ENCODE measurements around the gene PLXNB2. TPM values are rescaled to one million over a fixed set of nuclear protein-coding genes. Genes with fewer than 3 reads are reported as not detected.
A peak's percentile ranks its signal among the peaks of the same experiment; 100 is the strongest.

The PLXNB2 gene
- total RNA-seq, 1 donor from 2014 or later: 346 TPM

GRCh38 chr22:50302041-50302541 lies 5.4 kb downstream of the PLXNB2 start:
- no peak for DNase-seq (ENCODE audit: low spot score)
- Mint-ChIP-seq H3K27me3 (ENCODE audit: low read depth) (no peaks in the 10 kb centered on the region), H3K4me3 (ENCODE audit: unreplicated experiment) (no peak overlapping the region), H3K36me3 (ENCODE audit: low read depth) (no peaks in the 10 kb centered on the region), H3K4me1 (ENCODE audit: low read depth) (peaks cover 72% of the 10 kb centered on the region), H3K9me3 (ENCODE audit: low read depth) (no peaks in the 10 kb centered on the region), H3K27ac (ENCODE audit: unreplicated experiment) (peak overlapping the region; percentile 99)
- TF ChIP-seq CTCF (IDR thresholded peaks at IDR 0.05): no peak

- Mint-ChIP-seq H3K27me3 (ENCODE audit: low read depth) (no peaks in the 10 kb centered on the region), H3K36me3 (ENCODE audit: low read depth) (no peaks in the 10 kb centered on the region), H3K4me1 (ENCODE audit: low read depth) (peaks cover 75% of the 10 kb centered on the region), H3K9me3 (ENCODE audit: low read depth) (no peaks in the 10 kb centered on the region), H3K4me3 (ENCODE audit: unreplicated experiment) (no peak overlapping the region), H3K27ac (ENCODE audit: unreplicated experiment) (peak overlapping the region; percentile 57)
- no peak for TF ChIP-seq CTCF (IDR thresholded peaks at IDR 0.05)
- DNase-seq (ENCODE audit: low spot score): no peak
Observed at GRCh38 chr22:50301581-50301991, 5.9 kb downstream of the PLXNB2 start.

GRCh38 chr22:50300620-50301257 lies 6.7 kb downstream of the PLXNB2 start:
- no peaks in the 10 kb centered on the region for H3K27me3 Mint-ChIP-seq (ENCODE audit: low read depth)
- H3K4me3 Mint-ChIP-seq (ENCODE audit: unreplicated experiment): peak overlapping the region; percentile 25
- no peaks in the 10 kb centered on the region for H3K9me3 Mint-ChIP-seq (ENCODE audit: low read depth)
- no peak for TF ChIP-seq CTCF (IDR thresholded peaks at IDR 0.05)
- DNase-seq (ENCODE audit: low spot score): no peak
- peaks cover 78% of the 10 kb centered on the region for H3K4me1 Mint-ChIP-seq (ENCODE audit: low read depth)
- H3K36me3 Mint-ChIP-seq (ENCODE audit: low read depth): no peaks in the 10 kb centered on the region
- no peak overlapping the region for H3K27ac Mint-ChIP-seq (ENCODE audit: unreplicated experiment)

GRCh38 chr22:50299785-50300619 lies 7.4 kb downstream of the PLXNB2 start:
- Mint-ChIP-seq H3K27ac (ENCODE audit: unreplicated experiment) (no peak overlapping the region), H3K9me3 (ENCODE audit: low read depth) (no peaks in the 10 kb centered on the region), H3K36me3 (ENCODE audit: low read depth) (no peaks in the 10 kb centered on the region), H3K4me1 (ENCODE audit: low read depth) (peaks cover 78% of the 10 kb centered on the region), H3K27me3 (ENCODE audit: low read depth) (no peaks in the 10 kb centered on the region), H3K4me3 (ENCODE audit: unreplicated experiment) (no peak overlapping the region)
- DNase-seq (ENCODE audit: low spot score): no peak
- TF ChIP-seq CTCF (IDR thresholded peaks at IDR 0.05): no peak

- Mint-ChIP-seq H3K9me3 (ENCODE audit: low read depth) (no peaks in the 10 kb centered on the region), H3K4me3 (ENCODE audit: unreplicated experiment) (no peak overlapping the region), H3K27ac (ENCODE audit: unreplicated experiment) (no peak overlapping the region), H3K4me1 (ENCODE audit: low read depth) (peaks cover 78% of the 10 kb centered on the region), H3K27me3 (ENCODE audit: low read depth) (no peaks in the 10 kb centered on the region), H3K36me3 (ENCODE audit: low read depth) (no peaks in the 10 kb centered on the region)
- no peak for TF ChIP-seq CTCF (IDR thresholded peaks at IDR 0.05)
- DNase-seq (ENCODE audit: low spot score): no peak
Observed at GRCh38 chr22:50298937-50299784, 8.3 kb downstream of the PLXNB2 start.

Data from chondrocyte (in vitro differentiated cells).